Measurements from ENCODE around the gene JAG1.

Gene JAG1

GRCh38 chr20:10705801-10706459, 32.1 kb upstream of the JAG1 start:
- TF ChIP-seq, protein P1, sequence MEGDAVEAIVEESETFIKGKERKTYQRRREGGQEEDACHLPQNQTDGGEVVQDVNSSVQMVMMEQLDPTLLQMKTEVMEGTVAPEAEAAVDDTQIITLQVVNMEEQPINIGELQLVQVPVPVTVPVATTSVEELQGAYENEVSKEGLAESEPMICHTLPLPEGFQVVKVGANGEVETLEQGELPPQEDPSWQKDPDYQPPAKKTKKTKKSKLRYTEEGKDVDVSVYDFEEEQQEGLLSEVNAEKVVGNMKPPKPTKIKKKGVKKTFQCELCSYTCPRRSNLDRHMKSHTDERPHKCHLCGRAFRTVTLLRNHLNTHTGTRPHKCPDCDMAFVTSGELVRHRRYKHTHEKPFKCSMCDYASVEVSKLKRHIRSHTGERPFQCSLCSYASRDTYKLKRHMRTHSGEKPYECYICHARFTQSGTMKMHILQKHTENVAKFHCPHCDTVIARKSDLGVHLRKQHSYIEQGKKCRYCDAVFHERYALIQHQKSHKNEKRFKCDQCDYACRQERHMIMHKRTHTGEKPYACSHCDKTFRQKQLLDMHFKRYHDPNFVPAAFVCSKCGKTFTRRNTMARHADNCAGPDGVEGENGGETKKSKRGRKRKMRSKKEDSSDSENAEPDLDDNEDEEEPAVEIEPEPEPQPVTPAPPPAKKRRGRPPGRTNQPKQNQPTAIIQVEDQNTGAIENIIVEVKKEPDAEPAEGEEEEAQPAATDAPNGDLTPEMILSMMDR (IDR thresholded peaks at IDR 0.05; ENCODE audit: insufficient read depth, low read length, missing control alignments), result no peak
- POLR2A ChIA-PET, result no interaction called here
- no peak overlapping the region for H3K4me3 ChIP-seq (ENCODE audit: low read depth, low read length)
- no peak for DNase-seq (ENCODE audit: low read depth, low spot score)
- CTCF ChIA-PET, result interaction anchor here (1.1 kb wide), 1 partner anchor 10 kb away, joined by 4 read pairs; no protein-coding TSS in a partner anchor

- ChIA-PET CTCF (no interaction called here), POLR2A (no interaction called here)
- H3K4me3 ChIP-seq (ENCODE audit: low read depth, low read length), result no peak overlapping the region
- TF ChIP-seq, protein P1 (IDR thresholded peaks at IDR 0.05; ENCODE audit: insufficient read depth, low read length, missing control alignments), result no peak
- DNase-seq (ENCODE audit: low read depth, low spot score), result no peak
Observed at GRCh38 chr20:10701607-10702006, 27.8 kb upstream of the JAG1 start.

GRCh38 chr20:10699941-10700340, 26.1 kb upstream of the JAG1 start:
- TF ChIP-seq, protein P1 (IDR thresholded peaks at IDR 0.05; ENCODE audit: insufficient read depth, low read length, missing control alignments), result no peak
- DNase-seq (ENCODE audit: low read depth, low spot score), result no peak
- ChIA-PET CTCF (interaction anchor here (1.0 to 1.1 kb wide), 2 partner anchors 11 to 25 kb away, joined by 3 to 4 read pairs; no protein-coding TSS in a partner anchor), POLR2A (interaction anchor here (0.5 to 0.6 kb wide), 2 partner anchors 10 to 265 kb away, joined by 3 to 4 read pairs; no protein-coding TSS in a partner anchor)
- H3K4me3 ChIP-seq (ENCODE audit: low read depth, low read length), result no peak overlapping the region

DNA sequence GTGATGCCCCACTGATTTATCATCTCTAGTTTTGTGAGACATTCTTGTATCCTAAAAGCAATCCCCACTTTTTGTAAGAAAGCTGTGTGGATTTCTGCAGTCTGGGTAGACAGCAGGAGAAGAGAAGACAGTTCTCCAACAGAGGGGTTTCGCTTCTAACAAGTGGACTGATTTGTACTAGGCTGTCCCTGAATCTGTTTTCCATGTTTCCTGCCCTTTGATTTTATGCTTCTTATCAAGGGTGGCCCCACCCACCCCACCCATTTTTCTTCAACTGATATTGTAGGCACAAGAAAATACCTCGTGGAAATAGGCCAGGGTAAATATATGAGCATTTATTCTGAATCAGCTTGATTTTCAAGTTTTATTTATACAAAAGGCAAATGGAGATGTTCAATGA, 25.7 kb upstream of the JAG1 start:
- TF ChIP-seq, protein P1 (IDR thresholded peaks at IDR 0.05; ENCODE audit: insufficient read depth, low read length, missing control alignments), result no peak
- no peak overlapping the region for H3K4me3 ChIP-seq (ENCODE audit: low read depth, low read length)
- POLR2A ChIA-PET, result interaction anchor here (0.6 kb wide), 1 partner anchor 265 kb away, joined by 4 read pairs; no protein-coding TSS in a partner anchor
- CTCF ChIA-PET, result interaction anchor here (1.1 kb wide), 1 partner anchor 25 kb away, joined by 4 read pairs; no protein-coding TSS in a partner anchor
- no peak for DNase-seq (ENCODE audit: low read depth, low spot score)

DNA sequence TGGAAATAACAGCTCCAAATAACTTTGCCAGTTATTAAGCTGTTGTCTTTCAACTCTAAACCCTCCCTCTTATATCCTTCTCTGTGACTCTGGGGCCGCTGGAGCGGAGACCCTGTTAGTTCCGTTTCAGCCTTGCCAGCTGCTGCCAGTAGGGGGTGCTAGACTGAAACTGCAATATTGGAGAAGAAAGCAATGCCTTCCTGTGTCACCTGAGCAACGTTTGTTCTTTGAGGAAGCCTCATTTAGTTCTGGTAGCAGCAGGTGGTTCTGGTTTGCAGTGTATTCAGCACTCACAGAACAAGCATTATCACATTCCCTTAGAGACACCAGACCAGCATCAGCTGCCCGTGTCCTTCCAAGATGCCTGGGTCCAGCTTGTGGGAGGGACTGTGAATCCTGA, 22.9 kb upstream of the JAG1 start:
- POLR2A ChIA-PET, result no interaction called here

DNA sequence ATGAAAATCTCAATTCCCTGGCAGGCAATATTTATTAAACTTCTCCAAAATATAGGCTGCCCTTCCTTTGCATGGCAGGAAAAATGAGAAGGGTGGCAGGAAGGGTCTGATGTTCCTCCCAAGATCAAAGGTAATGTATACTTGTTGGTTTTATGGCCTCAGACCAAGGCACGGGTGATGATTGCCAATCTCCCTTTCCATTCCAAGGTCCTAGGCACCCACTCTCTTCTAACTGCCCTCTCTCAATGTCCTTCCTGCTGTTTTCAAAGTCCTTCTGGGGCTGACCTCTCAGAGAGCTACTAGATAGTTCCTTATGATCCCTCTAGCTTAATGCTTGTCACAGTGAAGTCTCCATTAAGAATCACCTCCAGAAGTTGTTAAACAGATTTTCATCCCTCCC, 15.6 kb upstream of the JAG1 start:
- H3K4me3 ChIP-seq (ENCODE audit: low read depth, low read length), result no peak overlapping the region
- CTCF ChIA-PET, result interaction anchor here (1.1 to 2.3 kb wide), 3 partner anchors 11 to 14 kb away, joined by 3 to 6 read pairs (median 3); no protein-coding TSS in a partner anchor
- TF ChIP-seq, protein P1 (IDR thresholded peaks at IDR 0.05; ENCODE audit: insufficient read depth, low read length, missing control alignments), result no peak
- POLR2A ChIA-PET, result no interaction called here
- DNase-seq (ENCODE audit: low read depth, low spot score), result no peak

More for the DNA sequence above, 22.9 kb upstream of the JAG1 start:
- TF ChIP-seq, protein P1 (IDR thresholded peaks at IDR 0.05; ENCODE audit: insufficient read depth, low read length, missing control alignments), result peak; percentile 15
- DNase-seq (ENCODE audit: low read depth, low spot score), result no peak
- CTCF ChIA-PET, result interaction anchor here (0.8 to 3.8 kb wide), 5 partner anchors 8 to 858 kb away, joined by 3 to 14 read pairs (median 5); no protein-coding TSS in a partner anchor
- no peak overlapping the region for H3K4me3 ChIP-seq (ENCODE audit: low read depth, low read length)

Measured in AG04449 (cell line).